Skeletal muscle tissue (tissue), 4 donors: ENCODE results near the gene PLA2G10. TPM values are rescaled to one million over a fixed set of nuclear protein-coding genes. Genes with fewer than 3 reads are reported as not detected.
"Not testable (repeated sequence)": the region's sequence is repeated elsewhere in the genome, so short reads cannot be mapped to it uniquely, and the experiment has no call there.

Experiments
- H3K27ac ChIP-seq: one replicate; pipeline ENCODE4 v1.7.0; 2013; ENCODE audit warnings: mild to moderate bottlenecking, low read depth, low read length, inconsistent platforms
- H3K27me3 ChIP-seq, 3 donors: one replicate each; pipeline ENCODE4 v1.7.0; 2013; ENCODE audit warnings: low read length in 3 of 3; ENCODE audit not compliant: control insufficient read depth in 3 of 3, insufficient read depth in 3 of 3
- H3K36me3 ChIP-seq, 3 donors: one replicate each; pipeline ENCODE4 v1.7.0; 2013; ENCODE audit warnings: low read length in 3 of 3; ENCODE audit not compliant: control insufficient read depth in 3 of 3, insufficient read depth in 3 of 3
- H3K4me1 ChIP-seq, 3 donors: one replicate each; pipeline ENCODE4 v1.7.0; 2013; ENCODE audit warnings: low read length in 3 of 3, mild to moderate bottlenecking in 3 of 3; ENCODE audit not compliant: control insufficient read depth in 3 of 3, insufficient read depth in 3 of 3
- H3K4me3 ChIP-seq, 3 donors: one replicate each; pipeline ENCODE4 v1.7.0; 2013; ENCODE audit warnings: low read length in 3 of 3
- H3K9ac ChIP-seq, 3 donors: one replicate each; pipeline ENCODE4 v1.7.0; 2013; ENCODE audit warnings: low read length in 3 of 3, mild to moderate bottlenecking in 3 of 3, moderate library complexity in 2 of 3, low read depth in 1 of 3
- H3K9me3 ChIP-seq, 3 donors: one replicate each; pipeline ENCODE4 v1.7.0; 2013; ENCODE audit warnings: low read length in 3 of 3; ENCODE audit not compliant: control insufficient read depth in 3 of 3
- total RNA-seq: library from RNA; depleted of rRNA; stranded (reverse); fragments of >200 nt; gene quantifications from one replicate; pipeline ENCODE4 v1.2.3, GENCODE V29; 2014
- donor health status: Osteomylitis.

PLA2G10 gene, protein sequence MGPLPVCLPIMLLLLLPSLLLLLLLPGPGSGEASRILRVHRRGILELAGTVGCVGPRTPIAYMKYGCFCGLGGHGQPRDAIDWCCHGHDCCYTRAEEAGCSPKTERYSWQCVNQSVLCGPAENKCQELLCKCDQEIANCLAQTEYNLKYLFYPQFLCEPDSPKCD
- total RNA-seq: not detected

GRCh38 chr16:14694129-14694528 is at the start of gene PLA2G10:
PLA2G10 (minus strand) TSS chr16:14694308; CDS start chr16:14694229, 79 bp downstream.
- not testable (repeated sequence) for H3K36me3 ChIP-seq, H3K9me3 ChIP-seq, H3K4me1 ChIP-seq, H3K27ac ChIP-seq, H3K9ac ChIP-seq, H3K4me3 ChIP-seq, H3K27me3 ChIP-seq

DNA sequence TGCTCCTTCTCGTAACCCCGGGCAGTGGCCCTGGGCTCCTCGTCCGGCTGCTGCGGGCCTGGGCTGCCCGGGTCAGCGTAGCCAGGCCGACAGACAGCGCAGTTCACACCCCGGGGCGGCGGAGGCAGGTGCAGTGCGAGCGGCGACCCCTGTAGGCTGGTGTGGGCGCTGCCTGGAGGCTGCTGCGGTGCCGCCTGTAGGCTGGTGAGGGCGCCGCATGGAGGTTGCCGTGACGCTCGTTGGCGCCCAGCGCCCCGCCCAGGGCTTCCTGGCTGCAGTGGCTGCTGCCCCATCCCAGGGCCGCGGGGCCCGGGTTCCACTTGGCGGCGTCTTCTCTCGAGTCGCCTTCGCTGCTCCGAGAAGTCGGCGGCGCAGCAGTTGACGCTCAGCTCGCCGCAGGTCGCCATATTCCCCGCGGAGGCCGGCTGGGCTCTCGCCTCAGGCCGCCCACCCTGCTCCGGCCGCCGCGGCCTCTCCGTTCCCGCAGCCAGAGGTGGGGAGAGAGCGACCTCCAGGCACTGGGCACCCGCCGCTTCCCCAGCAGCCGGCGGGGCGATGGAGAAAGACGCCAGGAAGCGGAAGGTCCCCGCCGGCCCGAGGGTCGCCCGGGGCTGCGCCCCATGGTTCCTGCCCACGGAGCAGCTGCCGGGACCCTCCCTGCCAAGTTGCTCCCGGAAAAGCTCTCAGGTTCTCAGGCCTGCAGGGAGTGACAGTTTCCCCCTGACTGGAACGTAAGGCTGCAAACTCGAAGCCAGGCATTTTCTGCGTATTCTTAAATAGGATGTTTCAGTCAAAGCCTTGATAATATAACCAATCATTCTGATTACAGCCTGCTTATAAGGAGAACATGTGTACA is 48.4 kb upstream of the PLA2G10 start, which contains the start of gene NPIPA2:
Gene NPIPA2, plus strand, starts transcription at position 261 of the 856 bp plus-strand sequence. CDS start 5,533 bp downstream, outside the sequence.
- not testable (repeated sequence) for H3K9ac ChIP-seq, H3K27me3 ChIP-seq, H3K36me3 ChIP-seq

GRCh38 chr16:14741794-14742193 is 47.7 kb upstream of the PLA2G10 start:
- not testable (repeated sequence) for H3K27ac ChIP-seq, H3K4me1 ChIP-seq, H3K36me3 ChIP-seq, H3K9me3 ChIP-seq, H3K27me3 ChIP-seq, H3K4me3 ChIP-seq, H3K9ac ChIP-seq

More for the DNA sequence above, 48.4 kb upstream of the PLA2G10 start, which contains the start of gene NPIPA2:
- not testable (repeated sequence) for H3K9me3 ChIP-seq, H3K27ac ChIP-seq, H3K4me3 ChIP-seq, H3K4me1 ChIP-seq

DNA sequence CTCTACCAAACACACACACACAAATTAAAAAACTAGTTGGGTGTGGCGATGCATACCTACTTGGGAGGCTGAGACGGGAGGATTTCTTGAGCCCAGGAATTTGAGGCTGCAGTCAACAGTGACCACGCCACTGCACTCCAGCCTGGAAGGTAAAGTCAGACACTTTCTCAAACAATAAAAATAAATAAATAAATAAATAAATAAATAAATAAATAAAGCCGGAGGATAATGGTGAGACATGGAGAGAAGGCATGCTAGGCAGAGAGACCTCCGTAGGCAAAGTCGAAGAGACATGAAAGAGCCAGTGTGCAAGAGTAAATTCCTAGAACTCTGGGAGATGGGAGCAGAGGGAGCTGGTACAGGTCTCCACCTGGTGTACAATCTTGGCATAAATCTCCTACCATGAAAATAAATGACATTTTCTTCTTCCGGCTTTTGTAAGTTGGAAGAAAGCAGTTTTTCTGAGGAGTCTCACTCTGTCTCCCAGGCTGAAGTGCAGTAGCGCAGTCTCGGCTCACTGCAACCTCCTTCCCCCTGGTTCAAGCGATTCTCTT is 46.8 kb upstream of the PLA2G10 start:
- H3K4me1 ChIP-seq, H3K27ac ChIP-seq, H3K27me3 ChIP-seq, H3K9ac ChIP-seq, H3K4me3 ChIP-seq, H3K9me3 ChIP-seq, H3K36me3 ChIP-seq: not testable (repeated sequence)

- not testable (repeated sequence) for H3K27ac ChIP-seq, H3K4me3 ChIP-seq, H3K36me3 ChIP-seq, H3K9ac ChIP-seq, H3K9me3 ChIP-seq, H3K4me1 ChIP-seq, H3K27me3 ChIP-seq
Measured at GRCh38 chr16:14733233-14733632, 39.1 kb upstream of the PLA2G10 start.

DNA sequence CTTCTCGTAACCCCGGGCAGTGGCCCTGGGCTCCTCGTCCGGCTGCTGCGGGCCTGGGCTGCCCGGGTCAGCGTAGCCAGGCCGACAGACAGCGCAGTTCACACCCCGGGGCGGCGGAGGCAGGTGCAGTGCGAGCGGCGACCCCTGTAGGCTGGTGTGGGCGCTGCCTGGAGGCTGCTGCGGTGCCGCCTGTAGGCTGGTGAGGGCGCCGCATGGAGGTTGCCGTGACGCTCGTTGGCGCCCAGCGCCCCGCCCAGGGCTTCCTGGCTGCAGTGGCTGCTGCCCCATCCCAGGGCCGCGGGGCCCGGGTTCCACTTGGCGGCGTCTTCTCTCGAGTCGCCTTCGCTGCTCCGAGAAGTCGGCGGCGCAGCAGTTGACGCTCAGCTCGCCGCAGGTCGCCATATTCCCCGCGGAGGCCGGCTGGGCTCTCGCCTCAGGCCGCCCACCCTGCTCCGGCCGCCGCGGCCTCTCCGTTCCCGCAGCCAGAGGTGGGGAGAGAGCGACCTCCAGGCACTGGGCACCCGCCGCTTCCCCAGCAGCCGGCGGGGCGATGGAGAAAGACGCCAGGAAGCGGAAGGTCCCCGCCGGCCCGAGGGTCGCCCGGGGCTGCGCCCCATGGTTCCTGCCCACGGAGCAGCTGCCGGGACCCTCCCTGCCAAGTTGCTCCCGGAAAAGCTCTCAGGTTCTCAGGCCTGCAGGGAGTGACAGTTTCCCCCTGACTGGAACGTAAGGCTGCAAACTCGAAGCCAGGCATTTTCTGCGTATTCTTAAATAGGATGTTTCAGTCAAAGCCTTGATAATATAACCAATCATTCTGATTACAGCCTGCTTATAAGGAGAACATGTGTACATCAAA is 9.3 kb upstream of the PLA2G10 start, which contains the start of gene NPIPA3:
Gene NPIPA3, plus strand, starts transcription at position 256 of the 856 bp plus-strand sequence. CDS start 5,533 bp downstream, outside the sequence.
- not testable (repeated sequence) for H3K27me3 ChIP-seq, H3K27ac ChIP-seq, H3K4me3 ChIP-seq, H3K9me3 ChIP-seq, H3K9ac ChIP-seq, H3K36me3 ChIP-seq, H3K4me1 ChIP-seq

GRCh38 chr16:14702672-14703071 is 8.6 kb upstream of the PLA2G10 start:
- not testable (repeated sequence) for H3K4me3 ChIP-seq, H3K4me1 ChIP-seq, H3K27ac ChIP-seq, H3K27me3 ChIP-seq, H3K36me3 ChIP-seq, H3K9ac ChIP-seq, H3K9me3 ChIP-seq

DNA sequence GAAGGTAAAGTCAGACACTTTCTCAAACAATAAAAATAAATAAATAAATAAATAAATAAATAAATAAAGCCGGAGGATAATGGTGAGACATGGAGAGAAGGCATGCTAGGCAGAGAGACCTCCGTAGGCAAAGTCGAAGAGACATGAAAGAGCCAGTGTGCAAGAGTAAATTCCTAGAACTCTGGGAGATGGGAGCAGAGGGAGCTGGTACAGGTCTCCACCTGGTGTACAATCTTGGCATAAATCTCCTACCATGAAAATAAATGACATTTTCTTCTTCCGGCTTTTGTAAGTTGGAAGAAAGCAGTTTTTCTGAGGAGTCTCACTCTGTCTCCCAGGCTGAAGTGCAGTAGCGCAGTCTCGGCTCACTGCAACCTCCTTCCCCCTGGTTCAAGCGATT is 7.8 kb upstream of the PLA2G10 start:
- not testable (repeated sequence) for H3K36me3 ChIP-seq, H3K27me3 ChIP-seq, H3K9ac ChIP-seq, H3K9me3 ChIP-seq, H3K4me1 ChIP-seq, H3K27ac ChIP-seq, H3K4me3 ChIP-seq

DNA sequence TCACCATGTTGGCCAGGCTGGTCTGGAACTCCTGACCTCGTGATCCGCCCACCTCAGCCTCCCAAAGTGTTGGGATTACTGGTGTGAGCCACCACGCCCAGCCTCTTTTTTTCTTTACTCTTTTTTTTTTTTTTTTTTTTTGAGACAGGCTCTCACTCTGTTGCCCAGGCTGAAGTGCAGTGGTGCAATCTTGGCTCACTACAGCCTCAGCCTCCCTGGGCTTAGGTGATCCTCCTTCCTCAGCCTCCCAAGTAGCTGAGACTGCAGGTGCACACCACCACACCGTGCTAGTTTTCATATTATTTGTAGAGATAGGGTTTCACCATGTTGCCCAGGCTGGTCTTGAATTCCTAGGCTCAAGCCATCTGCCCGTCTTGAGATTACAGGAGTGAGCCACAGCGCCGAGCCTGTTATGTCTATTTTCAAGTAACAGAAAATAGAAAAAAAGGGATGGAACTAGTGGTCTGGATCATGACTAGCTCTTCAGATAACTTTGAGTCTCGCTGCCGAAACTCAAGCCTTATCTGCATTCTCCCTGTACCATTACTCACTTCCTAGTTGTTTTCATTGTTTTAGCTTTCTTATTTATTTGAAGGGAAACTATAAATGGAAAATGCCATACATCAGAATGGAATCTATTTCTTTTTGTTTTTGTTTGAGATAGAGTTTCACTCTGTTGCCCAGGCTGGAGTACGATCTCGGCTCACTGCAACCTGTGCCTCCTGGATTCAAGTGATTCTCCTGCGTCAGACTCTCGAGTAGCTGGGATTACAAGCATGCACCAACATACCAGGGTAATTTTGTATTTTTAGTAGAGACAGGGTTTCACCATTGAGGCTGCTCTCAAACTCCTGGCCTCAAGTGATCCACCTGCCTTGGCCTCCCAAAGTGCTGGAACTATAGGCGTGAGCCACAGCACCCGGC is 8.0 kb downstream of the PLA2G10 start:
- not testable (repeated sequence) for H3K4me3 ChIP-seq, H3K27me3 ChIP-seq, H3K9me3 ChIP-seq, H3K4me1 ChIP-seq, H3K9ac ChIP-seq, H3K27ac ChIP-seq, H3K36me3 ChIP-seq
